HG02884 (cell line): Measurements from ENCODE around the gene RDH12.
"Not testable (repeated sequence)": the region's sequence is repeated elsewhere in the genome, so short reads cannot be mapped to it uniquely, and the experiment has no call there.

Source experiments
- ATAC-seq: cut with Tn5 transposase; IDR thresholded peaks from one replicate; pipeline ENCODE4 v1.9.1; 2021; ENCODE audit warnings: mild to moderate bottlenecking, moderate library complexity; ENCODE audit not compliant: unreplicated experiment

Gene RDH12

DNA sequence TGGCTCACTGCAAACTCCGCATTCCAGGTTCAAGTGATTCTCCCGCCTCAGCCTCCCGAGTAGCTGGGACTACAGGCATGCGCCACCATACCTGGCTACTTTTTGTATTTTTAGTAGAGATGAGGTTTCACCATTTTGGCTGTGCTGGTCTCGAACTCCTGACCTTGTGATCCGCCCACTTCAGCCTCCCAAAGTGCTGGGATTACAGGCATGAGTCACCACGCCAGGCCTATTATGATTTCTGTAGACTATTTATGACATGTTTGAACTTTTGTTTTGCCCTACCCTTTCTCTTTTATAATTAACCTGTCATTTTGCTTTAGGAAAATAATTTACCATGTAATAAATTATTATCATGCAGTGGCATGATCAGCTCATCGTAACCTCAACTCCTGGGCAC, at the start of gene RDH12:
RDH12 (plus strand) TSS at position 395 of the 400 bp plus-strand sequence. CDS start 20,757 bp downstream, outside the sequence.
- ATAC-seq: not testable (repeated sequence)

DNA sequence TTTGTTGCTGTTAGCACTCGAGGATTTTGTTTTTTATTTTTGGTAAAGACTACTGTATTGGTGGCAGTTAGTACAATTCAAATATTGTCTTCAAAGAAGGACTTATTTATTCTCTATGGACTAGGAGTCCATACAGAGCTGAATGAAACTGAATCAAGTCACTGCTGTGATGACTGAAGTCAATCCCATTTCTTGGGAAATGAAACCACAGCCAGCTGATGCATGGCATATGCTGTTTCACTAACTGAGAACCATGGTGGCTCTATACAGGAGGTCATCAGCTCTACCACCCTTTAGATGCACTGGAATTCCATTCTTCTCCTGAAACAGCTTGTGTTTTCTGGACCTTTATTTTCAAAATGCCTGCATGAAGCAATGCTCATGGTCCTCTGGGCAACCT, 49.5 kb upstream of the RDH12 start:
- no peak for ATAC-seq

GRCh38 chr14:67653651-67654280, 47.9 kb upstream of the RDH12 start:
- no peak for ATAC-seq

DNA sequence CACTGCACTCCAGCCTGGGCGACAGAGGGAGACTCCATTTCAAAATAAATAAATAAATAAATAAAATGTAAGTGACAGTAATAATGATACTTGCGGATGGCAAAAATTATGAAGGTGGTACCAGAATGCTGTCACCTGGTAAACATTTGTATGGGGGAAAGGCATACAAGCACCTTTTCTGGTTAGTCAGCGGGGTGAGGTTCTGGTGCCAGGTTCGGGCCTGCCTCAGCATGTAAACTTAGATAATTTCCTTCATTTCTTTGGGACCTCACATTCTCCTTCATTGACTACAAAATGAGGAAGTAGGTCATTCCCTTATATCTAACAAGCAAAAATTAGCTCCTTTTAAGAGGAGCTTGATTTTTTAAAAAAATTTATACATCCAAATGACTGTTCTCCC, 38.1 kb upstream of the RDH12 start:
- ATAC-seq: no peak

GRCh38 chr14:67665868-67666267, 35.8 kb upstream of the RDH12 start:
- no peak for ATAC-seq

GRCh38 chr14:67666750-67667449, 34.8 kb upstream of the RDH12 start:
- ATAC-seq: peak; percentile 47

GRCh38 chr14:67668559-67668958, 33.1 kb upstream of the RDH12 start:
- ATAC-seq: no peak

GRCh38 chr14:67673451-67673850, 28.2 kb upstream of the RDH12 start:
- no peak for ATAC-seq

DNA sequence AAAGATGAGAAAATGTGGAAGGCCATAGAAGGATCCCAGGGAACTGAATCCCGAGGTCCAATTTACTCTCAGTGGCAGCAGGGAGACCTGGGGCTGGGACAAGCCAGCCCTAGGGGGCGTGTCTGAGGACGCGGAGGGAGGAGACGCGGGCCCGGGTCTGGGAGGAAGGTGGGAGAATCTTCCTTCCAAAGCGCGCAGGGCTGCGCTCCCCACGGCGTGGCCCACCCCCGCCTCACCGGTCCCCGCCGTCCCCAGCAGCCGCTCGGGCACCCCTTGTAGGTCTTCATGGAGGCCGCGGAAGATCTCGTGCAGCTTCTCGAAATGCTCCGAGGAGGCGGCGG, 27.6 kb upstream of the RDH12 start:
- peak; percentile 47 for ATAC-seq

GRCh38 chr14:67674480-67675218, 27.0 kb upstream of the RDH12 start, which contains the start of gene VTI1B:
TSS of gene VTI1B (minus strand) at chr14:67674632. CDS start at chr14:67674489, 143 bp downstream.
- ATAC-seq: peak; percentile 87

GRCh38 chr14:67675219-67675582, 26.5 kb upstream of the RDH12 start:
- no peak for ATAC-seq

GRCh38 chr14:67679006-67679405, 22.7 kb upstream of the RDH12 start:
- ATAC-seq: no peak

GRCh38 chr14:67680121-67680602, 21.5 kb upstream of the RDH12 start:
- ATAC-seq: peak; percentile 97

GRCh38 chr14:67680941-67681340, 20.7 kb upstream of the RDH12 start:
- no peak for ATAC-seq

DNA sequence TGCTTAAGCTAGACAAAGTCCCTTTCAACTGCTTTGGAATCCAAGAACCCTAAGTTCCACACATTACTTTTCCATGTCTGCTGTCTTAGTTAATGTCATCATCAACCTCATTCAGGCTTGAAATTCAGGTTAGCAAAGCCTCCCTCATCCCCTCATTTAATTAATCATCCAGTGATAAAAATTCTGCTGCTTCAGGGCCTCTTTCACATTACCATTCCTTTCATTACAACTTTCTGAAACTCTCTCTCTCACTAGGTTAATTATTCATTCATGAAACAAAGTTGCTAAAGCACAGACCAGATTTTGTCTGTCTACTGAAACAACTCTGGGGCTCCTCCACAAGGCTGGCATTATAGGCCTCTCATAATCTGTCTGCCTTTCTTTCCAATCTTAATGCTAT, 17.8 kb upstream of the RDH12 start:
- ATAC-seq: no peak

GRCh38 chr14:67690011-67690410, 11.7 kb upstream of the RDH12 start:
- no peak for ATAC-seq

GRCh38 chr14:67694791-67695393, 6.8 kb upstream of the RDH12 start:
- peak; percentile 81 for ATAC-seq

- peak; percentile 88 for ATAC-seq
These were observed 6.2 kb upstream of the RDH12 start, which contains the start of gene RDH11 for GRCh38 chr14:67695394-67695949. TSS of gene RDH11 (minus strand) at chr14:67695764. CDS start at chr14:67695703, 61 bp downstream.

GRCh38 chr14:67697006-67697405, 4.7 kb upstream of the RDH12 start:
- no peak for ATAC-seq

GRCh38 chr14:67698179-67698578, 3.5 kb upstream of the RDH12 start:
- ATAC-seq: no peak

- no peak for ATAC-seq
These were observed 2.3 kb downstream of the RDH12 start for GRCh38 chr14:67703997-67704396.
